Liver (tissue), 9 donors: Measurements from ENCODE around the gene RBMS2. TPM values are rescaled to one million over a fixed set of nuclear protein-coding genes. Genes with fewer than 3 reads are reported as not detected.

Experiments
- DNase-seq: peaks from one replicate; pipeline ENCODE4 v3.0.0-alpha.2; 2017; ENCODE audit warnings: low spot score
- H3K27ac ChIP-seq, 2 donors: one replicate each; pipeline ENCODE4 v1.7.0; 2013; ENCODE audit warnings: inconsistent platforms in 2 of 2, low read length in 2 of 2, control low read depth in 1 of 2, low read depth in 1 of 2, mild to moderate bottlenecking in 1 of 2
- H3K27me3 ChIP-seq, 4 donors: one replicate each; pipeline versions ENCODE4 v1.6.1 to v1.7.0; 2013; ENCODE audit warnings: low read length in 3 of 4, inconsistent platforms in 1 of 4, mild to moderate bottlenecking in 1 of 4, moderate library complexity in 1 of 4; ENCODE audit not compliant: control insufficient read depth in 4 of 4, insufficient read depth in 4 of 4
- H3K36me3 ChIP-seq, 4 donors: one replicate each; pipeline versions ENCODE4 v1.6.1 to v1.7.0; 2013; ENCODE audit warnings: low read length in 3 of 4, mild to moderate bottlenecking in 3 of 4, low read depth in 1 of 4, moderate library complexity in 1 of 4; ENCODE audit not compliant: control insufficient read depth in 4 of 4, insufficient read depth in 3 of 4
- H3K4me1 ChIP-seq, 4 donors: one replicate each; pipeline versions ENCODE4 v1.6.1 to v1.7.0; 2013; ENCODE audit warnings: low read length in 3 of 4, mild to moderate bottlenecking in 3 of 4, moderate library complexity in 1 of 4; ENCODE audit not compliant: control insufficient read depth in 4 of 4, insufficient read depth in 4 of 4
- H3K4me3 ChIP-seq, 3 donors: one replicate each; pipeline versions ENCODE4 v1.6.1 to v1.7.0; 2013; ENCODE audit warnings: low read length in 3 of 3, control low read depth in 1 of 3, low read depth in 1 of 3, mild to moderate bottlenecking in 1 of 3
- H3K9ac ChIP-seq, 2 donors: one replicate each; pipeline ENCODE4 v1.7.0; 2013; ENCODE audit warnings: low read length in 2 of 2, mild to moderate bottlenecking in 2 of 2, moderate library complexity in 2 of 2, control low read depth in 1 of 2, low read depth in 1 of 2
- H3K9me3 ChIP-seq, 4 donors: one replicate each; pipeline versions ENCODE4 v1.6.1 to v1.7.0; 2013; ENCODE audit warnings: low read length in 3 of 4; ENCODE audit not compliant: control insufficient read depth in 4 of 4
- EGR1 ChIP-seq, 2 donors: IDR thresholded peaks; 2 replicates each; pipeline ENCODE4 v1.6.1; 2016 to 2018; ENCODE audit warnings: antibody characterized with exemption in 2 of 2, low read depth in 2 of 2
- FOXA1 ChIP-seq: IDR thresholded peaks from 2 replicates; pipeline ENCODE4 v1.6.1; 2016; ENCODE audit warnings: antibody characterized with exemption
- HNF4A ChIP-seq, 2 donors: conservative IDR thresholded peaks; 2 replicates each; pipeline ENCODE4 v1.6.1; 2016; ENCODE audit warnings: antibody characterized with exemption in 2 of 2, mild to moderate bottlenecking in 2 of 2
- HNF4G ChIP-seq: IDR thresholded peaks from 2 replicates; pipeline ENCODE4 v1.6.1; 2016; ENCODE audit warnings: antibody characterized with exemption
- JUND ChIP-seq, 2 donors: IDR thresholded peaks; 2 replicates each; pipeline ENCODE4 v1.6.1; 2016; ENCODE audit warnings: antibody characterized with exemption in 2 of 2
- RXRA ChIP-seq, 2 donors: IDR thresholded peaks; 2 replicates each; pipeline ENCODE4 v1.6.1; 2017 to 2018; ENCODE audit warnings: antibody characterized with exemption in 2 of 2, mild to moderate bottlenecking in 1 of 2
- SP1 ChIP-seq: IDR thresholded peaks from 2 replicates; pipeline ENCODE4 v1.6.1; 2018; ENCODE audit warnings: antibody characterized with exemption, mild to moderate bottlenecking
- WGBS: extraction: QIAGEN DNeasy Blood & Tissue Kit; methylation state at CpG from one replicate; pipeline ENCODE4 v1.1.7; 2013; 5-methylcytosine and 5-hydroxymethylcytosine counted together
- polyA plus RNA-seq, 2 donors: library from polyadenylated mRNA; stranded (reverse) in 1 of 2; unstranded in 1 of 2; fragments of 200-250 nt in 1 of 2; fragments of >200 nt in 1 of 2; fragmentation: Nextera tagmentation in 1 of 2; extraction: Ambion mirVana in 1 of 2; gene quantifications; one replicate each; pipeline versions ENCODE4 v1.2.1 to v1.2.3, GENCODE V29; 2013 to 2015
- total RNA-seq, 2 donors: library from RNA; depleted of rRNA; stranded (reverse); fragments of >200 nt; gene quantifications; one replicate each; pipeline ENCODE4 v1.2.3, GENCODE V29; 2014
- TF ChIP-seq, protein P1 (sequence below): fragments of 150-350 bp; IDR thresholded peaks from 2 replicates; pipeline ENCODE4 v1.5.1; 2017; ENCODE audit warnings: improper control_type of control experiment, low read depth, low read length; ENCODE audit not compliant: missing input control
- TF ChIP-seq, protein P2 (sequence below): IDR thresholded peaks from 2 replicates; pipeline ENCODE4 v1.6.1; 2016; ENCODE audit warnings: antibody characterized with exemption
- TF ChIP-seq, protein P3 (sequence below): IDR thresholded peaks from 2 replicates; pipeline ENCODE4 v1.6.1; 2016; ENCODE audit warnings: antibody characterized with exemption, mild to moderate bottlenecking
- TF ChIP-seq, protein P4 (sequence below): IDR thresholded peaks from 2 replicates; pipeline ENCODE4 v1.6.1; 2016; ENCODE audit warnings: antibody characterized with exemption
- donor health status: healthy.
- donor health status: healthy.
- donor health status: healthy.
- donor health status: healthy.
- donor health status: healthy.

RBMS2 gene
- total and polyA plus RNA-seq, 4 donors: 1.2 to 3.8 (median 1.8) TPM

DNA sequence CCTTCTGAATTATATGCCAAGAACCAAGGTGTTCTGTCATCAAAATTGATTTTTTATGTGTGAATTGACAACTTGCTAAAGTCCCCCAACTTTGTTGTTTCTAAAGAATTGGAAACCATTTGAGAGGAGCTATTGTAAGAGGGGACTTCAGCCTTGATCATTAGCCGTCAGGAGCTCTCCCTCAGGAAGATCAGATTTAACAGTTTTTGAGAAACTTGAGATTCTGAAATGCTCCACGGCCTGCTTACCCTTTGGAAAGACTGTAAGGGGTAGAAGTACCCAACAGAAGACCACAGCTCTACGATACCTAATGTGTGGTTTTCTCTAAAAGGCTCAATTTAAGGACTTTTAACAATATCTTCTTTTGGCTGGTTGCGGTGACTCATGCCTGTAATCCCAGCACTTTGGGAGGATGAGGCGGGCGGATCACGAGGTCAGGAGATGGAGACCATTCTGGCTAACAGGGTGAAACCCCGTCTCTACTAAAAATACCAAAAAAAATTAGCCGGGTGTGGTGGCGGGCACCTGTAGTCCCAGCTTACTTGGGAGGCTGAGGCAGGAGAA, 57.4 kb downstream of the RBMS2 start (continued):
- TF ChIP-seq, protein P1, sequence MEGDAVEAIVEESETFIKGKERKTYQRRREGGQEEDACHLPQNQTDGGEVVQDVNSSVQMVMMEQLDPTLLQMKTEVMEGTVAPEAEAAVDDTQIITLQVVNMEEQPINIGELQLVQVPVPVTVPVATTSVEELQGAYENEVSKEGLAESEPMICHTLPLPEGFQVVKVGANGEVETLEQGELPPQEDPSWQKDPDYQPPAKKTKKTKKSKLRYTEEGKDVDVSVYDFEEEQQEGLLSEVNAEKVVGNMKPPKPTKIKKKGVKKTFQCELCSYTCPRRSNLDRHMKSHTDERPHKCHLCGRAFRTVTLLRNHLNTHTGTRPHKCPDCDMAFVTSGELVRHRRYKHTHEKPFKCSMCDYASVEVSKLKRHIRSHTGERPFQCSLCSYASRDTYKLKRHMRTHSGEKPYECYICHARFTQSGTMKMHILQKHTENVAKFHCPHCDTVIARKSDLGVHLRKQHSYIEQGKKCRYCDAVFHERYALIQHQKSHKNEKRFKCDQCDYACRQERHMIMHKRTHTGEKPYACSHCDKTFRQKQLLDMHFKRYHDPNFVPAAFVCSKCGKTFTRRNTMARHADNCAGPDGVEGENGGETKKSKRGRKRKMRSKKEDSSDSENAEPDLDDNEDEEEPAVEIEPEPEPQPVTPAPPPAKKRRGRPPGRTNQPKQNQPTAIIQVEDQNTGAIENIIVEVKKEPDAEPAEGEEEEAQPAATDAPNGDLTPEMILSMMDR: no peak
- TF ChIP-seq, protein P2, sequence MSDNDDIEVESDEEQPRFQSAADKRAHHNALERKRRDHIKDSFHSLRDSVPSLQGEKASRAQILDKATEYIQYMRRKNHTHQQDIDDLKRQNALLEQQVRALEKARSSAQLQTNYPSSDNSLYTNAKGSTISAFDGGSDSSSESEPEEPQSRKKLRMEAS: no peak

DNA sequence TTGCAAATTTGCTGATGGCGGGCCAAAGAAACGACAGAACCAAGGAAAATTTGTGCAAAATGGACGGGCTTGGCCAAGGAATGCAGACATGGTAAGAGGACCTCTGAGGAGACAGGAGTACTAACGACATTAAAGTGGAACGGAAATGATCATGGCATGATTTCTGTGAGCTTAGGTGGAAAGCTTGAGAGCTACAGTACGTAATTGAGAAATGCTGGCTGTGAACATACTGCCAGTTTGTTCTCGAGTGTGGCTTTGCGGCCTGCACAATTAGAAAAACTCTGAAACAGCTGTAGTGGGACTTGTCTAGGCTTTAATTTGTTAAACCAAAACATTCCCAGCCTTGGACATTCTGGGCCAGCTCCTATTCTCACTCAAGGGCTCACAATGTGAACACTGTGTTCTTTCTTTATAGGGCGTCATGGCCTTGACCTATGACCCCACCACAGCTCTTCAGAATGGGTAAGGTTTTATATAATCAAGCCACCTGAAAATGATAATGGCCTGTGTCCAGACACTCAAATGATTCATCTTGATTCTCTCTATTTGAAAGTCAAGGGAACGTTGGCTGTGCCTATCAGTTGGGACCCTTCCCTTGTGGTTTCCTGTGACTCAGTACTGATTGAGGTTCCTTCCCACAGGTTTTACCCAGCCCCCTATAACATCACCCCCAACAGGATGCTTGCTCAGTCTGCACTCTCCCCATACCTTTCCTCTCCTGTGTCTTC, 60.0 kb downstream of the RBMS2 start:
- Histone ChIP-seq H3K4me3 (no peak overlapping the region), H3K36me3 (no peaks in the 10 kb centered on the region)
- WGBS: 87% methylated on average over 10 of the region's 10 CpGs

DNA sequence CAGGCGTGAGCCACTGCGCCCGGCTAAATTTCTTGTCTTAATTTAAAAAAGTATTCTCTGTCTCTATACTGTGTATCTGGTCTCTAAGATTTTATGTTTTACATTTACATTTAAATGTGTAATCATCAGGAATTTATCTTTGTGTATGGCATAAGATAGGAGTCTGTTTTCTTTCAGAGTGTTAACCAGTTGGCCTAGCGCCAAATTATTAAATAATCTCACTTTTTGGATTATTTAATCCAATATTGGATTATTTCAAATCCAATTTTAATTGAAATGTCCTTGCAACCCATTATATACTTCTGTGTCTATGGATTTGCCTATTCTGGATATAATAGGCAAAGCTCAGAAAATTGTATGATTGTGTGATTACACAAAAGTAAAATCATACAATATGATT, 63.5 kb downstream of the RBMS2 start:
- WGBS: 88% methylated on average over 4 of the region's 4 CpGs
- TF ChIP-seq FOXA1 (no peak), EGR1 (IDR thresholded peaks at IDR 0.05; ENCODE audit: low read depth in 2 of 2) (no peak), HNF4G (no peak), SP1 (no peak), HNF4A (conservative IDR thresholded peaks at IDR 0.05) (no peak), RXRA (IDR thresholded peaks at IDR 0.05) (no peak), JUND (IDR thresholded peaks at IDR 0.05) (no peak)
- TF ChIP-seq, protein P1: no peak
- TF ChIP-seq, protein P3, sequence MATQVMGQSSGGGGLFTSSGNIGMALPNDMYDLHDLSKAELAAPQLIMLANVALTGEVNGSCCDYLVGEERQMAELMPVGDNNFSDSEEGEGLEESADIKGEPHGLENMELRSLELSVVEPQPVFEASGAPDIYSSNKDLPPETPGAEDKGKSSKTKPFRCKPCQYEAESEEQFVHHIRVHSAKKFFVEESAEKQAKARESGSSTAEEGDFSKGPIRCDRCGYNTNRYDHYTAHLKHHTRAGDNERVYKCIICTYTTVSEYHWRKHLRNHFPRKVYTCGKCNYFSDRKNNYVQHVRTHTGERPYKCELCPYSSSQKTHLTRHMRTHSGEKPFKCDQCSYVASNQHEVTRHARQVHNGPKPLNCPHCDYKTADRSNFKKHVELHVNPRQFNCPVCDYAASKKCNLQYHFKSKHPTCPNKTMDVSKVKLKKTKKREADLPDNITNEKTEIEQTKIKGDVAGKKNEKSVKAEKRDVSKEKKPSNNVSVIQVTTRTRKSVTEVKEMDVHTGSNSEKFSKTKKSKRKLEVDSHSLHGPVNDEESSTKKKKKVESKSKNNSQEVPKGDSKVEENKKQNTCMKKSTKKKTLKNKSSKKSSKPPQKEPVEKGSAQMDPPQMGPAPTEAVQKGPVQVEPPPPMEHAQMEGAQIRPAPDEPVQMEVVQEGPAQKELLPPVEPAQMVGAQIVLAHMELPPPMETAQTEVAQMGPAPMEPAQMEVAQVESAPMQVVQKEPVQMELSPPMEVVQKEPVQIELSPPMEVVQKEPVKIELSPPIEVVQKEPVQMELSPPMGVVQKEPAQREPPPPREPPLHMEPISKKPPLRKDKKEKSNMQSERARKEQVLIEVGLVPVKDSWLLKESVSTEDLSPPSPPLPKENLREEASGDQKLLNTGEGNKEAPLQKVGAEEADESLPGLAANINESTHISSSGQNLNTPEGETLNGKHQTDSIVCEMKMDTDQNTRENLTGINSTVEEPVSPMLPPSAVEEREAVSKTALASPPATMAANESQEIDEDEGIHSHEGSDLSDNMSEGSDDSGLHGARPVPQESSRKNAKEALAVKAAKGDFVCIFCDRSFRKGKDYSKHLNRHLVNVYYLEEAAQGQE: no peak
- TF ChIP-seq, protein P4, sequence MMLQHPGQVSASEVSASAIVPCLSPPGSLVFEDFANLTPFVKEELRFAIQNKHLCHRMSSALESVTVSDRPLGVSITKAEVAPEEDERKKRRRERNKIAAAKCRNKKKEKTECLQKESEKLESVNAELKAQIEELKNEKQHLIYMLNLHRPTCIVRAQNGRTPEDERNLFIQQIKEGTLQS: no peak
- TF ChIP-seq, protein P2: no peak
- no peaks in the 10 kb centered on the region for H3K9me3 ChIP-seq
- no peak for DNase-seq
- H3K27ac ChIP-seq: no peak overlapping the region
- H3K36me3 ChIP-seq: peaks cover 0 to 10% (median 1%) of the 10 kb centered on the region in 4 donors
- H3K4me1 ChIP-seq: no peaks in the 10 kb centered on the region
- H3K4me3 ChIP-seq: no peak overlapping the region
- no peak overlapping the region for H3K9ac ChIP-seq
- no peaks in the 10 kb centered on the region for H3K27me3 ChIP-seq

More for the DNA sequence above, 60.0 kb downstream of the RBMS2 start:
- TF ChIP-seq, protein P3: no peak
- TF ChIP-seq FOXA1: no peak
- no peak for TF ChIP-seq HNF4G
- TF ChIP-seq HNF4A (conservative IDR thresholded peaks at IDR 0.05): no peak
- Histone ChIP-seq H3K27ac (no peak overlapping the region), H3K9me3 (no peaks in the 10 kb centered on the region), H3K27me3 (no peaks in the 10 kb centered on the region), H3K4me1 (no peaks in the 10 kb centered on the region), H3K9ac (no peak overlapping the region)
- DNase-seq: no peak
